Transverse colon (tissue), 4 donors: ENCODE measurements around the gene SHLD1. TPM values are rescaled to one million over a fixed set of nuclear protein-coding genes. Genes with fewer than 3 reads are reported as not detected.

Experiments used
- DNase-seq: peaks from one replicate; pipeline ENCODE4 v3.0.0-alpha.2; 2019
- H3K27ac ChIP-seq, 4 donors: fragments of 200-600 bp; sonication (generic); 2 replicates each; pipeline ENCODE4 v1.5.1; 2016 to 2018; ENCODE audit warnings: inconsistent platforms in 4 of 4
- H3K27me3 ChIP-seq: fragments of 200-600 bp; sonication (generic); 2 replicates; pipeline ENCODE4 v1.5.1; 2017; ENCODE audit warnings: inconsistent platforms
- H3K36me3 ChIP-seq, 4 donors: fragments of 200-600 bp; sonication (generic); 2 replicates each; pipeline ENCODE4 v1.5.1; 2017 to 2019; ENCODE audit warnings: inconsistent platforms in 4 of 4
- H3K4me1 ChIP-seq, 4 donors: fragments of 200-600 bp; sonication (generic); 2 replicates each; pipeline ENCODE4 v1.5.1; 2017 to 2020; ENCODE audit warnings: inconsistent platforms in 4 of 4
- H3K4me3 ChIP-seq, 4 donors: fragments of 200-600 bp; sonication (generic); 1 replicate in 1 of 4; 2 replicates in 3 of 4; pipeline versions ENCODE4 v1.5.1 to v1.6.1; 2017 to 2019; ENCODE audit warnings: inconsistent platforms in 4 of 4
- H3K9me3 ChIP-seq, 2 donors: fragments of 200-600 bp; sonication (generic); 2 replicates each; pipeline ENCODE4 v1.5.1; 2017 to 2019; ENCODE audit warnings: inconsistent platforms in 2 of 2
- EP300 ChIP-seq: sonication (generic); formaldehyde crosslinking; IDR thresholded peaks from one replicate; pipeline ENCODE4 v1.6.1; 2017; ENCODE audit warnings: antibody characterized with exemption, low read depth
- POLR2A ChIP-seq: fragments of 450-650 bp; IDR thresholded peaks from one replicate; pipeline ENCODE4 v1.6.1; 2016; ENCODE audit warnings: antibody characterized with exemption, mild to moderate bottlenecking, moderate library complexity
- POLR2AphosphoS5 ChIP-seq, 3 donors: sonication (generic); formaldehyde crosslinking; IDR thresholded peaks; one replicate each; pipeline ENCODE4 v1.6.1; 2016; ENCODE audit warnings: antibody characterized with exemption in 3 of 3
- WGBS, 2 donors: methylation state at CpG; one replicate each; pipeline ENCODE4 v1.1.5; 2018; ENCODE audit warnings: low coverage in 1 of 2; 5-methylcytosine and 5-hydroxymethylcytosine counted together
- in situ Hi-C, 4 donors: fragments of 200-750 bp; cut with MboI; loops; one replicate each; pipeline versions ENCODE4 v1.15.0 to v1.15.1; 2017; ENCODE audit warnings: low sequenced_read_pairs in 3 of 4, low pct_ligation_motif_present in 1 of 4, low pct_unique_long_range_greater_than_20kb in 1 of 4
- intact Hi-C: fragments of 100-400 bp; cut with DNase I; formaldehyde crosslinking; loops from one replicate; pipeline ENCODE4 v1.15.1; 2023; ENCODE audit warnings: low total_unique reads
- total RNA-seq, 4 donors: library from RNA; depleted of rRNA; stranded (reverse); fragments of >200 nt; gene quantifications; one replicate each; pipeline ENCODE4 v1.1.0, GENCODE V29; 2016
- TF ChIP-seq, protein P1 (sequence below), 5 experiments: fragments of 200-600 bp in 3 of 5; fragments of 450-650 bp in 2 of 5; sonication (generic) in 3 of 5; IDR thresholded peaks; 1 replicate in 2 of 5; 2 replicates in 3 of 5; pipeline ENCODE4 v1.5.1; 2016 to 2017; ENCODE audit warnings: antibody characterized with exemption in 5 of 5, inconsistent platforms in 3 of 5, mild to moderate bottlenecking in 2 of 5, moderate library complexity in 1 of 5

SHLD1 gene
- total RNA-seq, 4 donors from 2014 or later = 3.0 to 43.8 (median 6.8) TPM; not detected in 1

DNA sequence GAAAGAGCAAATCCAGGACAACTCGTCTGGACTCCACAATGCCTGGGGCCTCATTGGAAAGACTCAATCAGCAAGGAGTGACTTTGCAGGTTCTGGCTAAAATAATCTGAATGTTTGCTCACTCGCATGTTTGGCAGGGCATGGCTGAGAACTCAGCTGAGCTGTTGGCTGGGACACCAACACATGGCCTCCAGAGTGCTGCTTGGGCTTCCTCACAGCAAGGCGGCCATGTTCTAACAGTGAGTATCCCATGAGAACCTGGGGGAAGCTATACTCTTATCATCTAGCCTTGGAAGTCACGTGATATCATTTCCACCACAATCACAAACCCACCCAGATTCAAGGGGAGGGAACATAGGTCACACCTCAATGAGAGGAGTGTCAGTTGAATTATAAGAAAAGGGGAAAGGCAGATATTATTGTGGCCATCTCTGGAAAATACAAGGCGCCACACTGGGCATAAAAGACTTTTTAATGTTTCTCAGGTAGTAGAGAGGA lies 23.1 kb upstream of the SHLD1 start:
- H3K9me3 ChIP-seq = no peaks in the 10 kb centered on the region
- no peaks in the 10 kb centered on the region for H3K27me3 ChIP-seq
- H3K4me3 ChIP-seq = no peak overlapping the region
- no peaks in the 10 kb centered on the region for H3K36me3 ChIP-seq
- no peak for DNase-seq
- intact Hi-C loops = no loop called here
- no peak for TF ChIP-seq EP300
- no peak for TF ChIP-seq POLR2A
- TF ChIP-seq POLR2AphosphoS5 (IDR thresholded peaks at IDR 0.05) = no peak
- TF ChIP-seq, protein P1, sequence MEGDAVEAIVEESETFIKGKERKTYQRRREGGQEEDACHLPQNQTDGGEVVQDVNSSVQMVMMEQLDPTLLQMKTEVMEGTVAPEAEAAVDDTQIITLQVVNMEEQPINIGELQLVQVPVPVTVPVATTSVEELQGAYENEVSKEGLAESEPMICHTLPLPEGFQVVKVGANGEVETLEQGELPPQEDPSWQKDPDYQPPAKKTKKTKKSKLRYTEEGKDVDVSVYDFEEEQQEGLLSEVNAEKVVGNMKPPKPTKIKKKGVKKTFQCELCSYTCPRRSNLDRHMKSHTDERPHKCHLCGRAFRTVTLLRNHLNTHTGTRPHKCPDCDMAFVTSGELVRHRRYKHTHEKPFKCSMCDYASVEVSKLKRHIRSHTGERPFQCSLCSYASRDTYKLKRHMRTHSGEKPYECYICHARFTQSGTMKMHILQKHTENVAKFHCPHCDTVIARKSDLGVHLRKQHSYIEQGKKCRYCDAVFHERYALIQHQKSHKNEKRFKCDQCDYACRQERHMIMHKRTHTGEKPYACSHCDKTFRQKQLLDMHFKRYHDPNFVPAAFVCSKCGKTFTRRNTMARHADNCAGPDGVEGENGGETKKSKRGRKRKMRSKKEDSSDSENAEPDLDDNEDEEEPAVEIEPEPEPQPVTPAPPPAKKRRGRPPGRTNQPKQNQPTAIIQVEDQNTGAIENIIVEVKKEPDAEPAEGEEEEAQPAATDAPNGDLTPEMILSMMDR (IDR thresholded peaks at IDR 0.05) = no peak
- in situ Hi-C loops = no loop called here
- no peak overlapping the region for H3K27ac ChIP-seq
- 77% methylated on average over 5 of the region's 5 CpGs; no CpG with 5 or more reads in 1 of the 2 donors for WGBS, 2 donors
- peaks cover 0 to under 1% (median 0%) of the 10 kb centered on the region in 4 donors for H3K4me1 ChIP-seq

DNA sequence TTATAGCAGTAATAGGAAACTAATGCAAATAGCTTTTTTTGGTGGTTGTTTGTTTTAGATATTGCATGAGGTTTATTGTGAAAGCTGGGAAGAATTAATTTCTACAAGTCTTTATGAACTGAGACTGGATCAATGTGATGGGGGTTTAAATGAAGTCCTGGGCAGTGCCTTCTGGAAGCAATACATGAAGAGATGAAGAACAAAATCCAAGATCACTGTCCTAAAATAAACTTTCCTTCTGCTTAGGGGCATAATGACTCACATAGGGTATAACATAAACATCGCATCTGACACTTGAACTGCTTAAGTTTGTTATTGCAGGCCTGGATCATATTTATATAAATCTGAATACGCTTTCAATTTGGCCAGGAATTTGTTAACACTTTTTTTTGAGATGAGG lies 20.9 kb upstream of the SHLD1 start:
- intact Hi-C loops (no loop called here), in situ Hi-C loops (no loop called here)
- no peak for DNase-seq
- peak overlapping the region in 1 of 4 donors; percentile 5 for H3K27ac ChIP-seq
- H3K27me3 ChIP-seq = no peaks in the 10 kb centered on the region
- H3K36me3 ChIP-seq = no peaks in the 10 kb centered on the region
- no peaks in the 10 kb centered on the region for H3K9me3 ChIP-seq
- 76% methylated on average over 2 of the region's 2 CpGs; no CpG with 5 or more reads in 1 of the 2 donors for WGBS, 2 donors
- no peak for TF ChIP-seq EP300
- no peak for TF ChIP-seq POLR2A
- TF ChIP-seq, protein P1 (IDR thresholded peaks at IDR 0.05) = no peak
- no peak for TF ChIP-seq POLR2AphosphoS5 (IDR thresholded peaks at IDR 0.05)
- H3K4me1 ChIP-seq = peaks cover 0 to 7% (median 0%) of the 10 kb centered on the region in 4 donors
- H3K4me3 ChIP-seq = no peak overlapping the region

DNA sequence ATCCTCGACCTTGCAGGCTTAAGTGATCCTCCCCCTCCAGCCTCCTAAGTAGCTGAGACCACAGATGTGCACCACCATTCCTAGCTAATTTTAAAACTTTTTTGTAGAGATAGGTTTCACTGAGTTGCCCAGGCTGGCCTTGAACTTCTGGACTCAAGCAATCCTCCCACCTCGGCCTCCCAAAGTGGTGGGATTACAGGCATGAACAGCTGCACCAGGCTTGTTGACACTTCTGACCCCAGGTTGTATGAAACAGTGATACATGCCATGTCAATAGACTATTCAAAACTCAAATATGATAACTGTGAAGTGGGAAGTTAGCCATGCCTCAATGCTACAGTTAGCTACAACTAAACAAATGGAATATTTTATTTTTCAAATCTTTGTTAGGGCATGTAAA lies 20.1 kb upstream of the SHLD1 start:
- no peaks in the 10 kb centered on the region for H3K9me3 ChIP-seq

DNA sequence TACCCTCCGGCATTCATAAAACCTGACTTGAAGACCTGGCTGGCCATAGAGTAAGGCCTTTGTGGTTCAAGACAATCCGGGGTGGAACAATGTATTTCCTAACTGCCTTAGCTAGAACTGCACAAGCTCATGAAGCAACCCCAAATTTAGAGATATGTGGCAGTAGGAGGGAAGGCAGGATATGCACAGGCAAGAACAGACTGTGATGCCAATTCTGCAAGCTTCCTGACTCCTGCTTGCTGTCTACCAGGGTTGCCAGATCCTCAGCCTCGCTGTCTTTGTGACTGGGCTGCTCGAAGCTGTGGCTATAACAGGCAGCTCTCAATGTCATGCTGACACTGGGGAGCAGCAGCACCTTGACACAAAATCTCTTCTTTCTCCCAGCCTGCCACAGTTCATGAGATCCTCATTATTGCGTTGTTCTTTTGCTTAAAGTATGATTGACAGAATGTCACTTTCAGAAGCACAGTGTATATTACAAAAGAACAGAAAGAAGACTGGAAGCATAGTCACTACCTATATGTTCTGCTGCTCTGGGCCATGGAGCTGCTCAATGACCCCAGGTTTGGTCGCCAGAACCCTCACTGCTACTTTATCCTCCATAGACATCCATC lies 18.3 kb upstream of the SHLD1 start:
- Histone ChIP-seq H3K27ac (peak overlapping the region in 1 of 4 donors; percentile 17), H3K36me3 (no peaks in the 10 kb centered on the region), H3K27me3 (no peaks in the 10 kb centered on the region), H3K4me1 (peaks cover 0 to 18% (median under 1%) of the 10 kb centered on the region in 4 donors), H3K9me3 (no peaks in the 10 kb centered on the region), H3K4me3 (no peak overlapping the region)
- intact Hi-C loops (no loop called here), in situ Hi-C loops (no loop called here)
- TF ChIP-seq POLR2A (no peak), EP300 (no peak)
- TF ChIP-seq, protein P1 (IDR thresholded peaks at IDR 0.05) = no peak
- WGBS, 2 donors = 73% methylated on average over 6 of the region's 6 CpGs; no CpG with 5 or more reads in 1 of the 2 donors
- DNase-seq = no peak

More for the DNA sequence above, 20.1 kb upstream of the SHLD1 start:
- in situ Hi-C loops (no loop called here), intact Hi-C loops (no loop called here)
- H3K4me1 ChIP-seq = peaks cover 0 to 7% (median 0%) of the 10 kb centered on the region in 4 donors
- H3K27me3 ChIP-seq = no peaks in the 10 kb centered on the region
- no peaks in the 10 kb centered on the region for H3K36me3 ChIP-seq
- H3K27ac ChIP-seq = no peak overlapping the region
- no peak for DNase-seq
- TF ChIP-seq POLR2AphosphoS5 (IDR thresholded peaks at IDR 0.05) (no peak), POLR2A (no peak), EP300 (no peak)
- TF ChIP-seq, protein P1 (IDR thresholded peaks at IDR 0.05) = no peak
- H3K4me3 ChIP-seq = no peak overlapping the region
- 92% methylated on average over 2 of the region's 2 CpGs; no CpG with 5 or more reads in 1 of the 2 donors for WGBS, 2 donors
